ENCODE data around the gene CD74. TPM values are rescaled to one million over a fixed set of nuclear protein-coding genes. Genes with fewer than 3 reads are reported as not detected.

CD74 gene
- total and polyA plus RNA-seq, 2 of the 8 experiments (the other 6 are each of a cell fraction or from before 2014, with no cell fraction given): 45.9 to 61.0 TPM

GRCh38 chr5:150398722-150399523, 13.8 kb downstream of the CD74 start:
- Histone ChIP-seq H3K18ac (ENCODE audit: extremely low read depth, low read length) (no peak overlapping the region), H3K4me2 (ENCODE audit: insufficient read depth in 1 of 2, low read depth in 2 of 2, low read length in 2 of 2) (no peak overlapping the region), H2BK15ac (ENCODE audit: low read length) (no peak overlapping the region), H4K91ac (replicated peaks; ENCODE audit: insufficient read length, low read length) (no peak overlapping the region), H3K27ac (ENCODE audit: low read depth, low read length) (no peak overlapping the region; the same call in 1 of the 2 replicates), H2BK12ac (ENCODE audit: low read depth, low read length) (no peak overlapping the region), H3K23me2 (ENCODE audit: low read depth, low read length) (no peaks in the 10 kb centered on the region), H2BK20ac (ENCODE audit: low read length) (no peak overlapping the region), H3K4ac (replicated peaks; ENCODE audit: insufficient read length, low read depth, low read length) (no peak overlapping the region), H3K56ac (replicated peaks; ENCODE audit: insufficient read length, low read depth, low read length) (no peak overlapping the region), H3K36me3 (ENCODE audit: control insufficient read depth in 2 of 4, insufficient read depth in 4 of 4, low read length in 3 of 4) (peaks cover 38 to 83% (median 65%) of the 10 kb centered on the region in 4 experiments), H2BK120ac (replicated peaks; ENCODE audit: low read depth, low read length) (no peak overlapping the region), H4K5ac (ENCODE audit: insufficient read length, low read depth, low read length) (no peak overlapping the region), H4K20me1 (replicated peaks in 1 of 2; ENCODE audit: control insufficient read depth in 1 of 2, insufficient read depth in 2 of 2, low read length in 2 of 2) (peaks cover 6 to 11% of the 10 kb centered on the region in 2 experiments), H3K4me1 (replicated peaks in 1 of 4; ENCODE audit: control insufficient read depth in 3 of 4, insufficient read depth in 4 of 4, low read length in 3 of 4) (no peaks in the 10 kb centered on the region), H3K9me3 (ENCODE audit: insufficient read depth in 2 of 2, low read depth in 1 of 2, low read length in 1 of 2) (no peaks in the 10 kb centered on the region), H3K14ac (ENCODE audit: insufficient read length) (no peak overlapping the region), H3K23ac (ENCODE audit: insufficient read length) (no peak overlapping the region), H4K8ac (ENCODE audit: extremely low read depth, insufficient read depth, low read length) (no peak overlapping the region), H3K79me2 (ENCODE audit: control insufficient read depth in 1 of 2, insufficient read depth in 2 of 2, low read length in 2 of 2) (no peaks in the 10 kb centered on the region), H3K9ac (replicated peaks in 1 of 4; ENCODE audit: extremely low read depth in 1 of 4, low read depth in 3 of 4, low read length in 3 of 4) (no peak overlapping the region), H2AFZ (ENCODE audit: low read length) (no peak overlapping the region), H3K27me3 (replicated peaks in 1 of 4; ENCODE audit: control insufficient read depth in 3 of 4, extremely low read depth in 1 of 4, insufficient read depth in 3 of 4, low read length in 3 of 4) (no peaks in the 10 kb centered on the region), H3K4me3 (ENCODE audit: extremely low read depth in 1 of 4, insufficient read depth in 2 of 4, low read depth in 3 of 4, low read length in 4 of 4) (no peak overlapping the region), H2BK5ac (ENCODE audit: low read depth, low read length) (no peak overlapping the region), H2AK5ac (ENCODE audit: low read depth, low read length) (no peak overlapping the region), H3K79me1 (ENCODE audit: low read depth, low read length) (no peaks in the 10 kb centered on the region)
- no peak for TF ChIP-seq SRF (IDR thresholded peaks at IDR 0.05; ENCODE audit: low read depth, low read length)
- no peak for TF ChIP-seq E2F6 (IDR thresholded peaks at IDR 0.05)
- 0 out of 2 replicates have a peak, but pooled peaks have one; percentile 15 for TF ChIP-seq POLR2AphosphoS5 (IDR thresholded peaks at IDR 0.05; ENCODE audit: low read depth, low read length)
- TF ChIP-seq RAD21 (IDR thresholded peaks at IDR 0.05 in 1 of 2, conservative IDR thresholded peaks at IDR 0.05 in 1 of 2; ENCODE audit: low read depth in 2 of 2, low read length in 2 of 2): peak in 1 of 2 experiments; percentile 29; a peak in 2 of 4 replicates
- TF ChIP-seq SIX5 (IDR thresholded peaks at IDR 0.05; ENCODE audit: low read depth, low read length): no peak
- no peak for TF ChIP-seq POLR2A (IDR thresholded peaks at IDR 0.05; ENCODE audit: control extremely low read depth in 1 of 2, low read depth in 2 of 2, low read length in 2 of 2)
- TF ChIP-seq CHD1 (IDR thresholded peaks at IDR 0.05; ENCODE audit: low read depth, low read length): no peak
- TF ChIP-seq CTCF (IDR thresholded peaks at IDR 0.05; ENCODE audit: control extremely low read depth in 1 of 3, insufficient read depth in 1 of 3, low read depth in 1 of 3, low read length in 3 of 3): peak in 2 of 3 experiments; percentile 58 to 65; a peak in 3 of 4 replicates
- DNase-seq (ENCODE audit: low read depth in 1 of 2, low spot score in 2 of 2): no peak
- CTCF ChIA-PET (ENCODE audit: partially characterized antibody): interaction anchor here (0.5 to 16.9 kb wide), 28 partner anchors 10 to 316 kb away, joined by 3 to 274 read pairs (median 4); partner anchors contain the start of gene CD74
- POLR2A ChIA-PET (ENCODE audit: partially characterized antibody): interaction anchor here (0.6 to 19.1 kb wide), 8 partner anchors 7 to 47 kb away, joined by 3 to 455 read pairs (median 6); partner anchors contain the start of genes CD74 and TCOF1
- no peak for FAIRE-seq
- 86% methylated on average over 11 of the region's 12 CpGs; no CpG with 5 or more reads in 1 of the 2 experiments for WGBS, 2 experiments (ENCODE audit: extremely low coverage in 1 of 2, insufficient coverage in 1 of 2, insufficient read length in 1 of 2, insufficient replicate concordance in 2 of 2, low coverage in 1 of 2, low lambda C conversion rate in 2 of 2, missing lambda C conversion rate in 1 of 2)
